DOHH2 (cell line): ENCODE measurements around the gene TXN.

Source experiments
- H3F3A ChIP-seq: fragments of 200-600 bp; sonication (generic), shearing (Covaris generic); 2 replicates; pipeline ENCODE4 v1.6.0; 2016; ENCODE audit warnings: antibody characterized with exemption, mild to moderate bottlenecking; ENCODE audit not compliant: control insufficient read depth, insufficient read depth
- H3K27ac ChIP-seq: fragments of 200-600 bp; sonication (generic); 2 replicates; pipeline ENCODE4 v1.5.1; 2014; ENCODE audit warnings: low read depth, mild to moderate bottlenecking, low read length, moderate library complexity
- H3K27me3 ChIP-seq: fragments of 200-600 bp; sonication (generic); 2 replicates; pipeline ENCODE4 v1.6.1; 2014; ENCODE audit warnings: mild to moderate bottlenecking, low read length, mixed read lengths; ENCODE audit not compliant: control insufficient read depth
- H3K36me3 ChIP-seq: fragments of 200-600 bp; sonication (generic); 2 replicates; pipeline ENCODE4 v1.6.1; 2014; ENCODE audit warnings: mild to moderate bottlenecking, low read length, moderate library complexity, mixed read lengths; ENCODE audit not compliant: control insufficient read depth
- H3K4me1 ChIP-seq: fragments of 200-600 bp; sonication (generic); 2 replicates; pipeline ENCODE4 v1.6.1; 2014; ENCODE audit warnings: mild to moderate bottlenecking, low read length, mixed read lengths; ENCODE audit not compliant: control insufficient read depth
- H3K4me2 ChIP-seq: fragments of 200-600 bp; sonication (generic); 2 replicates; pipeline ENCODE4 v1.6.0; 2014; ENCODE audit warnings: mild to moderate bottlenecking, low read length, moderate library complexity
- H3K4me3 ChIP-seq: fragments of 200-600 bp; sonication (generic); 2 replicates; pipeline ENCODE4 v1.5.1; 2014; ENCODE audit warnings: mild to moderate bottlenecking, low read length, mixed read lengths
- H3K79me2 ChIP-seq: fragments of 200-600 bp; sonication (generic); 2 replicates; pipeline ENCODE4 v1.6.1; 2014; ENCODE audit warnings: mild to moderate bottlenecking, low read length, mixed read lengths; ENCODE audit not compliant: control insufficient read depth
- H3K9me2 ChIP-seq: fragments of 200-600 bp; sonication (generic); replicated peaks from 2 replicates; pipeline ENCODE4 v1.6.1; 2014; ENCODE audit warnings: mild to moderate bottlenecking, low read length, mixed read lengths; ENCODE audit not compliant: control insufficient read depth
- H3K9me3 ChIP-seq: fragments of 200-600 bp; sonication (generic); 2 replicates; pipeline ENCODE4 v1.6.1; 2014; ENCODE audit warnings: antibody characterized with exemption, low read length, mixed read lengths; ENCODE audit not compliant: control insufficient read depth, insufficient read depth
- H4K20me1 ChIP-seq: fragments of 200-600 bp; sonication (generic); 2 replicates; pipeline ENCODE4 v1.6.0; 2014; ENCODE audit warnings: low read depth, mild to moderate bottlenecking, antibody characterized with exemption, low read length, moderate library complexity; ENCODE audit not compliant: control insufficient read depth, insufficient read depth
- CTCF ChIP-seq: fragments of 200-600 bp; sonication (generic); IDR thresholded peaks from one replicate; pipeline ENCODE4 v1.5.1; 2014; ENCODE audit warnings: antibody characterized with exemption, mild to moderate bottlenecking, low read depth, low read length; ENCODE audit not compliant: poor library complexity, severe bottlenecking
- EZH2phosphoT487 ChIP-seq: fragments of 200-600 bp; sonication (generic); IDR thresholded peaks from 2 replicates; pipeline ENCODE4 v1.6.1; 2017; ENCODE audit warnings: borderline replicate concordance, mild to moderate bottlenecking, antibody characterized with exemption, low read length, moderate library complexity, mixed read lengths

The TXN gene

DNA sequence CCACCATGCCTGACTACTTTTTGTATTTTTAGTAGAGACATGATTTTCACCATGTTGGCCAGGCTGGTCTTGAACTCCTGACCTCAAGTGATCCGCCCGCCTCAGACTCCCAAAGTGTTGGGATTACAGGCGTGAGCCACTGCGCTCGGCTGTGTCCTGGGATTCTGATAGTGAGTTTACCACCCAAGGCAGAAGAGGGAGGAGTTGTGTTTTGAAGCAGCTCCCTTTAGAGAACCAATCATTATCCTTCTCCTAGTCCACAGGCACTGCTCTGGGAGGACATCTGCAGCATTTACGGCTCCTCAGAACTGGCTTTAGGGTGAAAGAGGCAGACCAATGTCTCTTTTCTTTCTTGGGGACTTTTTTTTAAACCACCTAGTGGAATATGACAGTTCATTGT, 54.1 kb downstream of the TXN start:
- TF ChIP-seq EZH2phosphoT487 (no peak), CTCF (no peak)
- H3K79me2 ChIP-seq, result no peaks in the 10 kb centered on the region
- H3K4me2 ChIP-seq, result no peak overlapping the region
- H4K20me1 ChIP-seq, result no peaks in the 10 kb centered on the region
- H3F3A ChIP-seq, result no peaks in the 10 kb centered on the region
- H3K27me3 ChIP-seq, result peaks cover 15% of the 10 kb centered on the region
- no peaks in the 10 kb centered on the region for H3K36me3 ChIP-seq
- H3K27ac ChIP-seq, result no peak overlapping the region
- H3K9me3 ChIP-seq, result no peaks in the 10 kb centered on the region
- no peak overlapping the region for H3K4me3 ChIP-seq
- H3K9me2 ChIP-seq, result no peaks in the 10 kb centered on the region
- no peaks in the 10 kb centered on the region for H3K4me1 ChIP-seq

GRCh38 chr9:110199643-110200042, 56.7 kb downstream of the TXN start:
- no peaks in the 10 kb centered on the region for H3K79me2 ChIP-seq
- H3K4me2 ChIP-seq, result no peak overlapping the region
- H3K4me1 ChIP-seq, result no peaks in the 10 kb centered on the region
- H4K20me1 ChIP-seq, result no peaks in the 10 kb centered on the region
- H3F3A ChIP-seq, result no peaks in the 10 kb centered on the region
- H3K9me2 ChIP-seq, result no peaks in the 10 kb centered on the region
- H3K36me3 ChIP-seq, result no peaks in the 10 kb centered on the region
- no peak overlapping the region for H3K27ac ChIP-seq
- H3K9me3 ChIP-seq, result no peaks in the 10 kb centered on the region
- H3K4me3 ChIP-seq, result no peak overlapping the region
- no peaks in the 10 kb centered on the region; the same call in none of the 2 replicates for H3K27me3 ChIP-seq
- no peak for TF ChIP-seq CTCF
- TF ChIP-seq EZH2phosphoT487, result no peak

DNA sequence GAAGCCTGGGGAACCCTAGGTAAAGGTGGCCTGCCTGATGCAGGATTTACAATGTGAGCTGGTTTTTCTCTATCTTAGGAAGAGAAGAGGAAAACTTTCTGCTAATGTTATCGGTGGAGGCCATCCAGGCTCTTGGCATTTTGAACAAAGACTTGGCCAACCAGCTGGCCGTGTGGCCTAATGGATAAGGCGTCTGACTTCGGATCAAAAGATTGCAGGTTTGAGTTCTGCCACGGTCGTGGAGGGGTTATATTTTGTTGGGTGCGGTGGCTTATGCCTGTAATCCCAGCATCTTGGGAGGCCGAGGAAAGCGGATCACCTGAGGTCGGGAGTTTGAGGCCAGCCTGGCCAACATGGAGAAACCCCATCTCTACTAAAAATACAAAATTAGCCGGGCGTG, 58.0 kb downstream of the TXN start:
- no peaks in the 10 kb centered on the region; the same call in none of the 2 replicates for H3K27me3 ChIP-seq
- no peak overlapping the region for H3K27ac ChIP-seq
- no peak overlapping the region for H3K4me2 ChIP-seq
- no peak for TF ChIP-seq CTCF
- TF ChIP-seq EZH2phosphoT487, result no peak
- H3K4me3 ChIP-seq, result no peak overlapping the region
- H3F3A ChIP-seq, result no peaks in the 10 kb centered on the region
- H4K20me1 ChIP-seq, result no peaks in the 10 kb centered on the region
- H3K36me3 ChIP-seq, result no peaks in the 10 kb centered on the region
- no peaks in the 10 kb centered on the region for H3K79me2 ChIP-seq
- H3K9me2 ChIP-seq, result no peaks in the 10 kb centered on the region
- H3K9me3 ChIP-seq, result no peaks in the 10 kb centered on the region
- H3K4me1 ChIP-seq, result no peaks in the 10 kb centered on the region
